ENCODE results near the gene OR4E2. TPM values are rescaled to one million over a fixed set of nuclear protein-coding genes. Genes with fewer than 3 reads are reported as not detected.

Gene OR4E2
- total RNA-seq, 1 experiment from 2014 or later = not detected

DNA sequence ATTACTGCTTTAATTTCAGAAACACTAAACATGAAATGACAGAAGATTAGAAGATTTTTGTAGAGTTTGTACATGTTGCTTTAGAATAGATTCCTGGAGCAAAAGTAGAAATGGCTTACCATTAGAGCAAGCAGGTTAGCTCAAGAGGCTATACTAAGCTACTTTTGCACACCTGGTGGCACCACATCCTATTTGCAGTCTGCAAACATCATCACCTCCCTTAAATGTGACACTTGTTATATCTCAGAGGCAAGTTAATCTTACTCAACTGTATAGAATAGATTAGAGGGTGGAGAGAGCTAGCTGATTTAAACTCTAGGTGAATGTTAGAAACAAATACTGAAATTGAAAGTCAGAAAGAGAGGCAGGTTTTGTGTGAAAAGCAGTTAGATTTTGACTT, 50.7 kb downstream of the OR4E2 start:
- TF ChIP-seq EZH2 (IDR thresholded peaks at IDR 0.05; ENCODE audit: low read depth) (no peak), CTCF (conservative IDR thresholded peaks at IDR 0.05) (no peak)
- ChIA-PET CTCF (no interaction called here), POLR2A (ENCODE audit: unreplicated experiment) (no interaction called here)
- Histone ChIP-seq H3K9me3 (ENCODE audit: insufficient read depth, low read depth) (no peaks in the 10 kb centered on the region), H4K20me1 (ENCODE audit: insufficient read depth) (no peaks in the 10 kb centered on the region), H3K36me3 (ENCODE audit: low read depth) (no peaks in the 10 kb centered on the region), H3F3A (ENCODE audit: insufficient read depth, low read depth) (no peaks in the 10 kb centered on the region), H2AFZ (no peak overlapping the region), H3K4me1 (replicated peaks; ENCODE audit: insufficient read depth) (no peaks in the 10 kb centered on the region), H3K79me2 (ENCODE audit: low read depth) (no peaks in the 10 kb centered on the region), H3K4me3 (no peak overlapping the region), H3K27ac (no peak overlapping the region), H3K4me2 (no peak overlapping the region), H3K9me2 (ENCODE audit: insufficient read depth) (no peaks in the 10 kb centered on the region), H3K27me3 (ENCODE audit: insufficient read depth, low read depth) (no peaks in the 10 kb centered on the region)
- DNase-seq = no peak
- BruUV-seq (replicated peaks) = no TSS peak
- intact Hi-C loops (cut with micrococcal nuclease; ENCODE audit: unreplicated experiment) = no loop called here

- Histone ChIP-seq H3K36me3 (ENCODE audit: low read depth) (no peaks in the 10 kb centered on the region), H3K27ac (no peak overlapping the region), H2AFZ (no peak overlapping the region), H3K79me2 (ENCODE audit: low read depth) (no peaks in the 10 kb centered on the region), H3K9me3 (ENCODE audit: insufficient read depth, low read depth) (no peaks in the 10 kb centered on the region), H3K4me3 (no peak overlapping the region), H3K9me2 (ENCODE audit: insufficient read depth) (no peaks in the 10 kb centered on the region), H3K4me1 (replicated peaks; ENCODE audit: insufficient read depth) (no peaks in the 10 kb centered on the region), H4K20me1 (ENCODE audit: insufficient read depth) (no peaks in the 10 kb centered on the region), H3K27me3 (ENCODE audit: insufficient read depth, low read depth) (no peaks in the 10 kb centered on the region), H3F3A (ENCODE audit: insufficient read depth, low read depth) (no peaks in the 10 kb centered on the region), H3K4me2 (no peak overlapping the region)
- no TSS peak for BruUV-seq (replicated peaks)
- intact Hi-C loops (cut with micrococcal nuclease; ENCODE audit: unreplicated experiment) = no loop called here
- ChIA-PET CTCF (interaction anchor here (0.5 to 0.7 kb wide), 2 partner anchors 113 to 275 kb away, joined by 3 to 4 read pairs; no protein-coding TSS in a partner anchor), POLR2A (ENCODE audit: unreplicated experiment) (no interaction called here)
- DNase-seq = peak; percentile 2 to 37
- TF ChIP-seq EZH2 (IDR thresholded peaks at IDR 0.05; ENCODE audit: low read depth) (no peak), CTCF (conservative IDR thresholded peaks at IDR 0.05) (peak; percentile 81)
Observed at GRCh38 chr14:21711360-21711961, 57.8 kb downstream of the OR4E2 start.

- no peak overlapping the region for H2AFZ ChIP-seq
- no peaks in the 10 kb centered on the region for H3K79me2 ChIP-seq (ENCODE audit: low read depth)
- H4K20me1 ChIP-seq (ENCODE audit: insufficient read depth) = no peaks in the 10 kb centered on the region
- H3K9me3 ChIP-seq (ENCODE audit: insufficient read depth, low read depth) = no peaks in the 10 kb centered on the region
- H3F3A ChIP-seq (ENCODE audit: insufficient read depth, low read depth) = no peaks in the 10 kb centered on the region
- no peak for TF ChIP-seq EZH2 (IDR thresholded peaks at IDR 0.05; ENCODE audit: low read depth)
- no peak for TF ChIP-seq CTCF (conservative IDR thresholded peaks at IDR 0.05)
- no peak for DNase-seq
- POLR2A ChIA-PET (ENCODE audit: unreplicated experiment) = no interaction called here
- no TSS peak for BruUV-seq (replicated peaks)
- no peaks in the 10 kb centered on the region for H3K27me3 ChIP-seq (ENCODE audit: insufficient read depth, low read depth)
- H3K4me2 ChIP-seq = no peak overlapping the region
- no peak overlapping the region for H3K27ac ChIP-seq
- no peaks in the 10 kb centered on the region for H3K9me2 ChIP-seq (ENCODE audit: insufficient read depth)
- CTCF ChIA-PET = interaction anchor here (0.5 to 0.7 kb wide), 2 partner anchors 113 to 275 kb away, joined by 3 to 4 read pairs; no protein-coding TSS in a partner anchor
- no peaks in the 10 kb centered on the region for H3K36me3 ChIP-seq (ENCODE audit: low read depth)
- H3K4me1 ChIP-seq (replicated peaks; ENCODE audit: insufficient read depth) = no peaks in the 10 kb centered on the region
- no peak overlapping the region for H3K4me3 ChIP-seq
- intact Hi-C loops (cut with micrococcal nuclease; ENCODE audit: unreplicated experiment) = no loop called here
Observed at GRCh38 chr14:21712036-21712435, 58.4 kb downstream of the OR4E2 start.

Data from PC-9 (cell line).